Spleen (tissue), 11 donors: ENCODE measurements around the gene MECP2. TPM values are rescaled to one million over a fixed set of nuclear protein-coding genes. Genes with fewer than 3 reads are reported as not detected.

Source experiments
- DNase-seq: peaks from one replicate; pipeline ENCODE4 v3.0.0-alpha.2; 2020
- H3K27ac ChIP-seq, 8 donors: fragments of 200-600 bp; sonication (generic) in 7 of 8; 1 replicate in 4 of 8; 2 replicates in 4 of 8; pipeline versions ENCODE4 v1.5.0 to v1.8.0; 2016 to 2021; ENCODE audit warnings: inconsistent platforms in 4 of 8, mild to moderate bottlenecking in 4 of 8, moderate library complexity in 1 of 8
- H3K27me3 ChIP-seq, 7 donors: fragments of 200-600 bp; sonication (generic) in 6 of 7; replicated peaks in 1 of 7; 1 replicate in 4 of 7; 2 replicates in 3 of 7; pipeline versions ENCODE4 v1.5.0 to v1.8.0; 2016 to 2021; ENCODE audit warnings: inconsistent platforms in 3 of 7, mild to moderate bottlenecking in 1 of 7
- H3K36me3 ChIP-seq, 6 donors: fragments of 200-600 bp; sonication (generic) in 5 of 6; 1 replicate in 4 of 6; 2 replicates in 2 of 6; pipeline versions ENCODE4 v1.5.0 to v1.8.0; 2016 to 2021; ENCODE audit warnings: inconsistent platforms in 2 of 6
- H3K4me1 ChIP-seq, 6 donors: fragments of 200-600 bp; sonication (generic) in 5 of 6; 1 replicate in 3 of 6; 2 replicates in 3 of 6; pipeline versions ENCODE4 v1.5.0 to v1.8.0; 2016 to 2021; ENCODE audit warnings: inconsistent platforms in 3 of 6
- H3K4me3 ChIP-seq, 8 donors: fragments of 200-600 bp; sonication (generic) in 7 of 8; 1 replicate in 4 of 8; 2 replicates in 4 of 8; pipeline versions ENCODE4 v1.5.0 to v1.8.0; 2016 to 2021; ENCODE audit warnings: inconsistent platforms in 4 of 8, mild to moderate bottlenecking in 4 of 8, moderate library complexity in 2 of 8
- H3K9me3 ChIP-seq, 8 donors: fragments of 200-600 bp; sonication (generic) in 7 of 8; 1 replicate in 4 of 8; 2 replicates in 4 of 8; pipeline versions ENCODE4 v1.5.0 to v1.8.0; 2016 to 2021; ENCODE audit warnings: inconsistent platforms in 4 of 8
- POLR2A ChIP-seq, 3 donors: fragments of 450-650 bp; IDR thresholded peaks; one replicate each; pipeline ENCODE4 v1.5.1; 2017; ENCODE audit warnings: antibody characterized with exemption in 3 of 3, mild to moderate bottlenecking in 1 of 3
- POLR2AphosphoS5 ChIP-seq, 3 donors: sonication (generic); formaldehyde crosslinking; IDR thresholded peaks; one replicate each; pipeline ENCODE4 v1.5.1; 2017; ENCODE audit warnings: antibody characterized with exemption in 3 of 3
- WGBS, 5 donors: extraction: QIAGEN DNeasy Blood & Tissue Kit in 3 of 5; methylation state at CpG; one replicate each; pipeline versions ENCODE4 v1.1.5 to v1.1.7; 2013 to 2018; 5-methylcytosine and 5-hydroxymethylcytosine counted together
- intact Hi-C: fragments of 100-400 bp; cut with DNase I; formaldehyde crosslinking; loops from one replicate; pipeline ENCODE4 v1.15.0; 2023; ENCODE audit warnings: low total_unique reads
- polyA plus RNA-seq, 3 donors: library from polyadenylated mRNA; stranded (reverse); fragments of 200-250 nt; gene quantifications; one replicate each; pipeline ENCODE4 v1.2.1, GENCODE V29; 2013
- total RNA-seq, 7 donors: library from RNA; depleted of rRNA in 3 of 7; stranded (reverse); fragments of >200 nt in 3 of 7; fragmentation: NEBNext Ultra II Directional in 4 of 7; extraction: Animal tissue kit (Norgen Biotek cat#: 25700) in 4 of 7; gene quantifications; one replicate each; pipeline versions ENCODE4 v1.1.0 to v1.2.1, GENCODE V29; 2016 to 2021
- TF ChIP-seq, protein P1 (sequence below), 11 experiments: fragments of 200-600 bp in 7 of 11; fragments of 450-650 bp in 4 of 11; sonication (generic) in 4 of 11; IDR thresholded peaks in 8 of 11; conservative IDR thresholded peaks in 3 of 11; 1 replicate in 7 of 11; 2 replicates in 4 of 11; pipeline versions ENCODE4 v1.4.0 to v1.8.0; 2016 to 2021; ENCODE audit warnings: antibody characterized with exemption in 11 of 11, inconsistent platforms in 4 of 11, mild to moderate bottlenecking in 1 of 11
- donor health status: healthy with polysubstance abuse.
- donor health status: DM: no; HTN: no; CAD: no; lungs with moderate emphysema.
- donor health status: DM: no; HTN: no; CAD: no.
- donor health status: Bipolar disorder and iron deficiency.
- donor health status: healthy.
- donor health status: DM: no; HTN: no; CAD: no.
- donor health status: DM: yes; HTN: yes; CAD: no.

Gene MECP2
- total and polyA plus RNA-seq, 10 donors: 15.2 to 104 (median 71.5) TPM

DNA sequence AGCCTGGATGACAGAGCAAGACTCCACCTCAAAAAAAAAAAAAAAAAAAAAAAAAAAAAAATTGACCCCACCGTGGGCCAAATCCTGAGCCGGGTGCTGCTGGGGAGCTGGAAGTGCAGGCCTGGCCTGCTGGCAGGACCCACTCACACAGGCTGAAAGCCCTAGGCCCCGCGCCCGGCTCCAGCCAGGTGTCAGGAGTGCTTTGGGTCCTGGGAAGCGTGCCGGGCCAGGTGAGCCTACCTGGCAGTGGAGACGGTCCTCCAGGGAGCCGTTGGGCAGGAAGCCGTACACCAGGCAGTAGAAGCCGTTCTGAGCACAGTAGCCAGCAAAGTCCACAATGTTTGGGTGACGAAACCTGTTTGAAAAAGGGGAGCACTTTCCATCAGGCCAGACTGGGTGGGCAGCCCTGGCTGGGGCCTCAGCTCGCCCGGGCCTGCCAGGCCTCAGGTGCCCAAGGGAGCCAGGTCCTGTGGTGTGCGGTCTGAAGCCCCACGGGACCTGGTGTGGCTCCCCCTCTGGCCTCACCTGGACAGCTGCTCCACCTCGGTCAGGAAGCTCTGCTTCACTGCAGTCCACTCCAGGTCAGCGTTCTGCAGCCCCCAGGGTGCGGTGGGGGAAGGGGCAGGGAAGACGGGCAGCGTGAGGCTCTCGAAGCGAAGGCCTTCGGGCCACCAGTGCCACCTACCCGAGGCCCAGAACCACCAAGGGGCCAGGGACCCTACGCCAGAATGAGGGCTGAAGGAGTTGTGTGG is 79.6 kb downstream of the MECP2 start:
- Histone ChIP-seq H3K4me3 (peak overlapping the region in 4 of 8 donors; percentile 61 to 85 (median 64)), H3K27ac (peak overlapping the region in 6 of 8 donors; percentile 80 to 94 (median 92)), H3K4me1 (peaks cover 0 to 76% (median 32%) of the 10 kb centered on the region in 6 donors), H3K36me3 (peaks cover 0 to 55% (median 22%) of the 10 kb centered on the region in 6 donors), H3K27me3 (peaks cover 0 to 6% (median 0%) of the 10 kb centered on the region in 7 donors), H3K9me3 (no peaks in the 10 kb centered on the region)
- no peak for DNase-seq
- intact Hi-C loops: no loop called here
- 50 to 92% (median 82%) methylated on average over 2 to 26 of the region's 26 CpGs for WGBS, 5 donors
- TF ChIP-seq, protein P1, sequence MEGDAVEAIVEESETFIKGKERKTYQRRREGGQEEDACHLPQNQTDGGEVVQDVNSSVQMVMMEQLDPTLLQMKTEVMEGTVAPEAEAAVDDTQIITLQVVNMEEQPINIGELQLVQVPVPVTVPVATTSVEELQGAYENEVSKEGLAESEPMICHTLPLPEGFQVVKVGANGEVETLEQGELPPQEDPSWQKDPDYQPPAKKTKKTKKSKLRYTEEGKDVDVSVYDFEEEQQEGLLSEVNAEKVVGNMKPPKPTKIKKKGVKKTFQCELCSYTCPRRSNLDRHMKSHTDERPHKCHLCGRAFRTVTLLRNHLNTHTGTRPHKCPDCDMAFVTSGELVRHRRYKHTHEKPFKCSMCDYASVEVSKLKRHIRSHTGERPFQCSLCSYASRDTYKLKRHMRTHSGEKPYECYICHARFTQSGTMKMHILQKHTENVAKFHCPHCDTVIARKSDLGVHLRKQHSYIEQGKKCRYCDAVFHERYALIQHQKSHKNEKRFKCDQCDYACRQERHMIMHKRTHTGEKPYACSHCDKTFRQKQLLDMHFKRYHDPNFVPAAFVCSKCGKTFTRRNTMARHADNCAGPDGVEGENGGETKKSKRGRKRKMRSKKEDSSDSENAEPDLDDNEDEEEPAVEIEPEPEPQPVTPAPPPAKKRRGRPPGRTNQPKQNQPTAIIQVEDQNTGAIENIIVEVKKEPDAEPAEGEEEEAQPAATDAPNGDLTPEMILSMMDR (IDR thresholded peaks at IDR 0.05 in 8 of 11, conservative IDR thresholded peaks at IDR 0.05 in 3 of 11): no peak
- TF ChIP-seq POLR2A (IDR thresholded peaks at IDR 0.05): no peak
- TF ChIP-seq POLR2AphosphoS5 (IDR thresholded peaks at IDR 0.05): no peak

DNA sequence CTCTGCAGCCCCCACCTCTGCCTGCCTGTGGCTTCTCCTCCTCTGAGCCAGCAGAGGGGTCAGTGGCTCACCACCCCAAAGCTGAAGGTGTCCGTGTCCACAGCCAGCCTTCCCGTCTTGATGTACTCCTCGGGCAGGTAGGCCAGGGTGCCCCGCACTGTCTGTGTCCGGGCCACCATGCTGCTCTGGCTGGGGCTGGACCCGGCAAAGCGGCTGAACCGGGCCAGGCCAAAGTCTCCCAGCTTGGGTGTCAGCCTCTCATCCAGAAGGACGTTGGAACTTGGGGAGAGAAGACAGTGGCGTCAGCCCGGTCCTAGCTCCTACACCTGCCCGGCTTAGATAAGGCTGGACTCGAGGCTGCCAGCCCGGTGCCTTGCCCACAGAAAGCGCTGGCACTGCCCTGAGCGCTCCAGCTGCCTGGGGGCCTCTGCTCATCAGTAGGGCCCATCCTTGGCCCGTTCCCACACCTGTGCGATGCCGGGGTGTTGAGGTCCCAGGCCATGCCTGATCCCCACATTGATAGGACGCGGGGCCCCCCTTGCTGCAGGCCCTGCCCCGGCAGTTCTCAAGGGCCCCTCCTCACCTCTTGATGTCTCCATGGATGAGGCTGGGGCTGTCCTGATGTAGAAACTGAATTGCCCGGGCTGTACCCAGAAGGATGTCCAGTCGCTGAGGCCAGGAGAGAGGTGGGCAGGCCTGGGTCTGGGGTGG is 81.0 kb downstream of the MECP2 start:
- WGBS, 5 donors: 85 to 94% (median 93%) methylated on average over 6 to 24 of the region's 24 CpGs
- peaks cover 0 to 79% (median 33%) of the 10 kb centered on the region in 6 donors for H3K4me1 ChIP-seq
- peak overlapping the region in 1 of 8 donors; percentile 14 for H3K27ac ChIP-seq
- intact Hi-C loops: no loop called here
- DNase-seq: no peak
- H3K9me3 ChIP-seq: no peaks in the 10 kb centered on the region
- peaks cover 0 to 69% (median 27%) of the 10 kb centered on the region in 6 donors for H3K36me3 ChIP-seq
- peaks cover 0 to 6% (median 0%) of the 10 kb centered on the region in 7 donors for H3K27me3 ChIP-seq
- TF ChIP-seq POLR2AphosphoS5 (IDR thresholded peaks at IDR 0.05) (no peak), POLR2A (IDR thresholded peaks at IDR 0.05) (no peak)
- TF ChIP-seq, protein P1 (IDR thresholded peaks at IDR 0.05 in 8 of 11, conservative IDR thresholded peaks at IDR 0.05 in 3 of 11): no peak
- H3K4me3 ChIP-seq: no peak overlapping the region

DNA sequence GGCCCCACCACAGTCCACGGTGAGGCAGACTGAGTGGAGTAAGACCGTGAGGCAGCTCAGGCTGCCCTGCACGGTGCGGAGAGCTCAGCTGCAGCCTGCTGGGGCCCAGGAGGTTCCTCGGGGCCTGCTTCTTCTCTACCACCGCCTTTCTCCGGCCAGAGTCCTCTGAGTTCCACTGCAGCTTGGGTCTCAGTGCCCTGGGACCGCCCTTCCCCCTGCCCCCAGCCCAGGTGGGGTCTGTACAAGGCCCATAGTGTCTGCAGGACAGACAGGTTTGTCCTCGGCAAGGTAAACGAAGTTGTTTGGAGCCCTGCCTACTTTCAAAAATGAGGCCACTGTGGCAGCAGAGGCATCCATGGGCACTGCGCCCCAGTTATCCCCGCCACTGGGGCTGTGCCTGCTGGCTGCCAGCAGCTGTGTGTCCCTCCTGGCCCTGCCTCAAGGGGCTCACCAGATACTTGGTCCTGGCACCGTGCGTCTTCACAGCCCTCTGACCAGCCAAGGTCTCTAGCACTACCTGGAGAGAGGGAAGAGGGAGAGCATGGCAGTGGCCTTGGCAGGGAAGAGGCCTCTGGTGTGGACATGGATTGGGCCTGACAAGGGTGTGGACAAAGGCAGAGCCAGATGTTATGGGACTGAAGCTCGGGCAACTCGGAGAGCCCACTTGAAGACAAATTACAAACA is 81.8 kb downstream of the MECP2 start:
- peak in 1 of 3 donors; percentile 11 for TF ChIP-seq POLR2AphosphoS5 (IDR thresholded peaks at IDR 0.05)
- TF ChIP-seq, protein P1 (IDR thresholded peaks at IDR 0.05 in 8 of 11, conservative IDR thresholded peaks at IDR 0.05 in 3 of 11): no peak
- DNase-seq: no peak
- 86 to 93% (median 87%) methylated on average over 14 to 16 of the region's 16 CpGs; no CpG with 5 or more reads in 1 of the 5 donors for WGBS, 5 donors

More for the DNA sequence above, 81.8 kb downstream of the MECP2 start:
- H3K9me3 ChIP-seq: no peaks in the 10 kb centered on the region
- peaks cover 0 to 75% (median 27%) of the 10 kb centered on the region in 6 donors for H3K4me1 ChIP-seq
- peaks cover 0 to 6% (median 0%) of the 10 kb centered on the region in 7 donors for H3K27me3 ChIP-seq
- intact Hi-C loops: no loop called here
- peak overlapping the region in 1 of 8 donors; percentile 14 for H3K27ac ChIP-seq
- H3K4me3 ChIP-seq: no peak overlapping the region
- peaks cover 0 to 77% (median 27%) of the 10 kb centered on the region in 6 donors for H3K36me3 ChIP-seq
